K562 (cell line): Measurements from ENCODE around the gene KANK4. TPM values are rescaled to one million over a fixed set of nuclear protein-coding genes. Genes with fewer than 3 reads are reported as not detected.

Experiments used
- ATAC-seq: fragments of 200-7000 bp; cut with Tn5 transposase; 3 replicates; pipeline ENCODE4 v1.9.1; 2020; ENCODE audit warnings: moderate library complexity
- BruUV-seq: library from RNA; stranded (reverse); fragments of 400-500 nt; replicated peaks from 2 replicates; lab custom pipeline; 2021; lab: Mats Ljungman, UMichigan
- CTCF ChIA-PET: fragments of 300-600 bp; formaldehyde crosslinking; extraction: SDS; loops from one replicate; lab custom pipeline; 2021; ENCODE audit warnings: low intra/inter-chr PET ratio; lab: Yijun Ruan, JAX
- POLR2A ChIA-PET: fragments of 300-600, 350-650 bp; sonication (Branson Sonifier 250); formaldehyde crosslinking; extraction: SDS; loops from one replicate; lab custom pipeline; 2021; ENCODE audit warnings: antibody characterized with exemption, inconsistent platforms; lab: Yijun Ruan, JAX
- DNase-seq, 4 experiments: peaks; one replicate each; pipeline versions ENCODE4 v3.0.0 to v3.0.0-alpha.2; 2011 to 2018; ENCODE audit warnings: low spot score in 3 of 4, mixed read lengths in 3 of 4; ENCODE audit errors: extremely low read depth in 1 of 4
- FAIRE-seq: peaks from 2 replicates; lab custom pipeline; 2011; peaks lifted over from hg19 to GRCh38; lab: Jason Lieb, UNC
- H2AFZ ChIP-seq: 2 replicates; pipeline ENCODE4 v1.6.0; 2011; ENCODE audit warnings: low read depth, low read length, control low read depth, inconsistent platforms
- H3K27ac ChIP-seq: fragments of 200-600 bp; 3 replicates; pipeline ENCODE4 v1.8.0; 2011; ENCODE audit warnings: low read depth, mild to moderate bottlenecking, control low read depth, inconsistent platforms, low read length, moderate library complexity, mixed read lengths; ENCODE audit errors: extremely low read depth
- H3K27me3 ChIP-seq, 2 experiments: fragments of 300-600 bp in 1 of 2; 2 replicates in 1 of 2; 3 replicates in 1 of 2; pipeline versions ENCODE4 v1.6.0 to v1.8.0; 2011; ENCODE audit warnings: inconsistent platforms in 2 of 2, low read length in 2 of 2, mild to moderate bottlenecking in 1 of 2, mixed read lengths in 1 of 2, moderate library complexity in 1 of 2; ENCODE audit not compliant: control insufficient read depth in 2 of 2, insufficient read depth in 2 of 2
- H3K36me3 ChIP-seq: fragments of 300-600 bp; 3 replicates; pipeline ENCODE4 v1.8.0; 2011; ENCODE audit warnings: mild to moderate bottlenecking, low read length, inconsistent platforms; ENCODE audit not compliant: control insufficient read depth, insufficient read depth
- H3K4me1 ChIP-seq, 2 experiments: fragments of 200-600 bp in 1 of 2; replicated peaks in 1 of 2; 2 replicates in 1 of 2; 3 replicates in 1 of 2; pipeline versions ENCODE4 v1.5.1 to v1.8.0; 2011; ENCODE audit warnings: inconsistent platforms in 2 of 2, low read length in 2 of 2, mild to moderate bottlenecking in 1 of 2, mixed read lengths in 1 of 2, moderate library complexity in 1 of 2; ENCODE audit not compliant: control insufficient read depth in 2 of 2, insufficient read depth in 2 of 2
- H3K4me2 ChIP-seq: 2 replicates; pipeline ENCODE4 v1.6.1; 2011; ENCODE audit warnings: low read length, control low read depth, inconsistent platforms, mixed read lengths; ENCODE audit not compliant: insufficient read depth
- H3K4me3 ChIP-seq: fragments of 200-600 bp; sonication (generic), shearing (Covaris generic); 2 replicates; pipeline ENCODE4 v1.5.1; 2016; ENCODE audit warnings: control low read depth, inconsistent platforms
- H3K79me2 ChIP-seq: fragments of 200-600 bp; 3 replicates; pipeline ENCODE4 v1.8.0; 2011; ENCODE audit warnings: low read length, inconsistent platforms; ENCODE audit not compliant: control insufficient read depth, insufficient read depth
- H3K9ac ChIP-seq, 2 experiments: 2 replicates each; pipeline versions ENCODE4 v1.6.0 to v1.6.1; 2011; ENCODE audit warnings: low read depth in 2 of 2, low read length in 2 of 2, control low read depth in 1 of 2, inconsistent platforms in 1 of 2, mild to moderate bottlenecking in 1 of 2, mixed read lengths in 1 of 2; ENCODE audit not compliant: insufficient read depth in 1 of 2
- H3K9me1 ChIP-seq: one replicate; pipeline ENCODE4 v1.6.0; 2011; ENCODE audit warnings: inconsistent platforms, mild to moderate bottlenecking, low read length, moderate library complexity; ENCODE audit not compliant: control insufficient read depth, insufficient read depth
- H3K9me3 ChIP-seq: replicated peaks from 2 replicates; pipeline ENCODE4 v1.5.1; 2011; ENCODE audit warnings: low read depth, low read length, inconsistent platforms; ENCODE audit not compliant: control insufficient read depth, insufficient read depth
- H4K20me1 ChIP-seq: replicated peaks from 2 replicates; pipeline ENCODE4 v1.6.1; 2011; ENCODE audit warnings: low read length, inconsistent platforms, mixed read lengths; ENCODE audit not compliant: control insufficient read depth, insufficient read depth
- HNRNPLL ChIP-seq: fragments of 200-400 bp; formaldehyde crosslinking; IDR thresholded peaks from 2 replicates; pipeline ENCODE4 v1.6.1; 2017; ENCODE audit warnings: low read length, low read depth, mild to moderate bottlenecking; ENCODE audit not compliant: poor library complexity, severe bottlenecking
- MEIS2 ChIP-seq: fragments of 450-650 bp; IDR thresholded peaks from 2 replicates; pipeline ENCODE4 v1.6.1; 2014; ENCODE audit warnings: mild to moderate bottlenecking; ENCODE audit not compliant: partially characterized antibody
- SMARCB1 ChIP-seq: IDR thresholded peaks from 2 replicates; pipeline ENCODE4 v1.6.1; 2011; ENCODE audit warnings: improper control_type of control experiment, low read depth; ENCODE audit not compliant: insufficient read length
- ZNF354B ChIP-seq: fragments of 250-450 bp; sonication (Bioruptor Pico); IDR thresholded peaks from 2 replicates; pipeline ENCODE4 v1.4.0; 2020
- WGBS: fragments of 100-300 bp; shearing (Covaris generic); methylation state at CpG from one replicate; pipeline ENCODE4 v1.1.6; 2016; ENCODE audit warnings: low coverage, mixed read lengths; ENCODE audit not compliant: insufficient coverage; ENCODE audit errors: missing lambda C conversion rate; 5-methylcytosine and 5-hydroxymethylcytosine counted together
- in situ Hi-C: fragments of 300-500 bp; cut with MboI; formaldehyde crosslinking; loops from 4 replicates; pipeline ENCODE4 v1.15.0; 2018; ENCODE audit warnings: inconsistent platforms, mixed read lengths
- intact Hi-C: fragments of 100-400 bp; cut with micrococcal nuclease; formaldehyde crosslinking; loops from 2 replicates; pipeline ENCODE4 v1.14.2; 2022
- polyA plus RNA-seq, 8 experiments: library from polyadenylated mRNA; depleted of rRNA in 4 of 8; stranded (reverse) in 5 of 8; unstranded in 3 of 8; fragments of >200 nt; fragmentation: Nextera tagmentation in 2 of 8; fragmentation: Illumina TruSeq in 1 of 8; extraction: Ambion mirVana in 2 of 8; extraction: Trizol in 1 of 8; gene quantifications; 2 replicates each; pipeline versions ENCODE4 v1.2.1 to v1.2.3, GENCODE V29; 2011 to 2014; ENCODE audit warnings: inconsistent platforms in 1 of 8, missing spikeins in 1 of 8
- total RNA-seq, 7 experiments: library from RNA; depleted of rRNA in 6 of 7; stranded (reverse); fragments of >200 nt in 6 of 7; fragmentation: Illumina TruSeq in 2 of 7; extraction: Trizol in 2 of 7; gene quantifications; 2 replicates each; pipeline versions ENCODE4 v1.2.1 to v1.2.3, GENCODE V29; 2011 to 2021; ENCODE audit warnings: low replicate concordance in 1 of 7
- TF ChIP-seq, protein P1 (sequence below): fragments of 200-600 bp; sonication (generic); IDR thresholded peaks from one replicate; pipeline ENCODE4 v1.6.1; 2012; ENCODE audit warnings: mild to moderate bottlenecking, low read depth, low read length, inconsistent platforms
- TF ChIP-seq, protein P2 (sequence below), 2 experiments: IDR thresholded peaks in 1 of 2; conservative IDR thresholded peaks in 1 of 2; 2 replicates each; pipeline ENCODE4 v1.6.1; 2016; ENCODE audit warnings: low read depth in 2 of 2, mild to moderate bottlenecking in 1 of 2, missing compliant biosample characterization in 1 of 2, missing genetic modification characterization in 1 of 2, moderate library complexity in 1 of 2

The KANK4 gene
- total and polyA plus RNA-seq, 9 of the 15 experiments (the other 6 are each of a cell fraction or from before 2014, with no cell fraction given): not detected

DNA sequence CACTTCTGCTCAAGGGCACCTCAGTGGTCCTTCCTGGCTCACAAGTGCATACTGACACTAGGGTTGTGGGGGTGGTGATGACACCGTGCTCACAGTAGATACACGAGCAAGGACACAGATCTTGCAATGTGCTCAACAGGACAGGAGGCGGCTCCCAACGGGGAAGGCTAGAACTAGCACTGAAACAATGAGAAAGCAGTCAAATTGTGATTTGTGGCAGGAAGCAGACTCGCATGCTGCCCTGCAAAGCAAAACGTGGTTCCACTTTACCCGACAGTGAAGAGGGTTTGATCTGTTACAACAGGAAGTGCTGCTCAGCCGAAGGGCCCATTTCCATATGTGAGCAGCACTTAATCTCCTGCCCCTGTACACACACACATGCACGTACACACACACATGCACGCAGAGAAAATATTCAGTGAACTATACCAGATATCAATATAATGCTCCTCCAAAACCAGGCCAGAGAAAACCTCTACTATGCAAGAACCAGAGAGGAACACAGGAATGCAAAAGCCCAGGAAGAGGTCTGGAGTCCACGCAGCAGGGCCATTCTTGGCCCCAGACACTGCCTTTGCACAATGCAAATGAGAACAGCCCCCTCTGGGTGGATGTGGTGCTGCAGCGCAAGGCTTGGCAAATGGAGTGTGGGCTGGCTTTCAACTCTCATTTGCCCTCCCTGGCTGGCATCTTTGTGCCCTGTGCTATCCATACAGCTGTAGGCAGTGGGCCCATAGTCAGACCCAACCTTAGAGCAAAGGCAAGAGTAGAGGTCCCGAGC is 47.1 kb downstream of the KANK4 start:
- Histone ChIP-seq H4K20me1 (0 out of 2 replicates have a peak, but pooled peaks cover 4% of the 10 kb centered on the region), H2AFZ (no peak overlapping the region), H3K9me3 (no peaks in the 10 kb centered on the region), H3K36me3 (no peaks in the 10 kb centered on the region), H3K9ac (no peak overlapping the region), H3K4me2 (no peak overlapping the region), H3K4me1 (no peaks in the 10 kb centered on the region), H3K27me3 (peaks cover 0 to 47% of the 10 kb centered on the region in 2 experiments; a peak in 2 of 5 replicates), H3K27ac (no peak overlapping the region), H3K9me1 (no peaks in the 10 kb centered on the region), H3K4me3 (no peak overlapping the region), H3K79me2 (no peaks in the 10 kb centered on the region)
- no peak for FAIRE-seq
- ATAC-seq: peak; percentile 73
- peak in 1 of 4 experiments; percentile 9 for DNase-seq
- POLR2A ChIA-PET: interaction anchor here (0.5 to 2.3 kb wide), 2 partner anchors 11 to 371 kb away, joined by 3 to 8 read pairs; no protein-coding TSS in a partner anchor
- WGBS: 2% methylated on average over 13 of the region's 13 CpGs
- intact Hi-C loops (no loop called here), in situ Hi-C loops (no loop called here)
- CTCF ChIA-PET: no interaction called here
- no TSS peak for BruUV-seq
- no peak for TF ChIP-seq HNRNPLL
- TF ChIP-seq SMARCB1: no peak
- no peak for TF ChIP-seq ZNF354B
- TF ChIP-seq, protein P1, sequence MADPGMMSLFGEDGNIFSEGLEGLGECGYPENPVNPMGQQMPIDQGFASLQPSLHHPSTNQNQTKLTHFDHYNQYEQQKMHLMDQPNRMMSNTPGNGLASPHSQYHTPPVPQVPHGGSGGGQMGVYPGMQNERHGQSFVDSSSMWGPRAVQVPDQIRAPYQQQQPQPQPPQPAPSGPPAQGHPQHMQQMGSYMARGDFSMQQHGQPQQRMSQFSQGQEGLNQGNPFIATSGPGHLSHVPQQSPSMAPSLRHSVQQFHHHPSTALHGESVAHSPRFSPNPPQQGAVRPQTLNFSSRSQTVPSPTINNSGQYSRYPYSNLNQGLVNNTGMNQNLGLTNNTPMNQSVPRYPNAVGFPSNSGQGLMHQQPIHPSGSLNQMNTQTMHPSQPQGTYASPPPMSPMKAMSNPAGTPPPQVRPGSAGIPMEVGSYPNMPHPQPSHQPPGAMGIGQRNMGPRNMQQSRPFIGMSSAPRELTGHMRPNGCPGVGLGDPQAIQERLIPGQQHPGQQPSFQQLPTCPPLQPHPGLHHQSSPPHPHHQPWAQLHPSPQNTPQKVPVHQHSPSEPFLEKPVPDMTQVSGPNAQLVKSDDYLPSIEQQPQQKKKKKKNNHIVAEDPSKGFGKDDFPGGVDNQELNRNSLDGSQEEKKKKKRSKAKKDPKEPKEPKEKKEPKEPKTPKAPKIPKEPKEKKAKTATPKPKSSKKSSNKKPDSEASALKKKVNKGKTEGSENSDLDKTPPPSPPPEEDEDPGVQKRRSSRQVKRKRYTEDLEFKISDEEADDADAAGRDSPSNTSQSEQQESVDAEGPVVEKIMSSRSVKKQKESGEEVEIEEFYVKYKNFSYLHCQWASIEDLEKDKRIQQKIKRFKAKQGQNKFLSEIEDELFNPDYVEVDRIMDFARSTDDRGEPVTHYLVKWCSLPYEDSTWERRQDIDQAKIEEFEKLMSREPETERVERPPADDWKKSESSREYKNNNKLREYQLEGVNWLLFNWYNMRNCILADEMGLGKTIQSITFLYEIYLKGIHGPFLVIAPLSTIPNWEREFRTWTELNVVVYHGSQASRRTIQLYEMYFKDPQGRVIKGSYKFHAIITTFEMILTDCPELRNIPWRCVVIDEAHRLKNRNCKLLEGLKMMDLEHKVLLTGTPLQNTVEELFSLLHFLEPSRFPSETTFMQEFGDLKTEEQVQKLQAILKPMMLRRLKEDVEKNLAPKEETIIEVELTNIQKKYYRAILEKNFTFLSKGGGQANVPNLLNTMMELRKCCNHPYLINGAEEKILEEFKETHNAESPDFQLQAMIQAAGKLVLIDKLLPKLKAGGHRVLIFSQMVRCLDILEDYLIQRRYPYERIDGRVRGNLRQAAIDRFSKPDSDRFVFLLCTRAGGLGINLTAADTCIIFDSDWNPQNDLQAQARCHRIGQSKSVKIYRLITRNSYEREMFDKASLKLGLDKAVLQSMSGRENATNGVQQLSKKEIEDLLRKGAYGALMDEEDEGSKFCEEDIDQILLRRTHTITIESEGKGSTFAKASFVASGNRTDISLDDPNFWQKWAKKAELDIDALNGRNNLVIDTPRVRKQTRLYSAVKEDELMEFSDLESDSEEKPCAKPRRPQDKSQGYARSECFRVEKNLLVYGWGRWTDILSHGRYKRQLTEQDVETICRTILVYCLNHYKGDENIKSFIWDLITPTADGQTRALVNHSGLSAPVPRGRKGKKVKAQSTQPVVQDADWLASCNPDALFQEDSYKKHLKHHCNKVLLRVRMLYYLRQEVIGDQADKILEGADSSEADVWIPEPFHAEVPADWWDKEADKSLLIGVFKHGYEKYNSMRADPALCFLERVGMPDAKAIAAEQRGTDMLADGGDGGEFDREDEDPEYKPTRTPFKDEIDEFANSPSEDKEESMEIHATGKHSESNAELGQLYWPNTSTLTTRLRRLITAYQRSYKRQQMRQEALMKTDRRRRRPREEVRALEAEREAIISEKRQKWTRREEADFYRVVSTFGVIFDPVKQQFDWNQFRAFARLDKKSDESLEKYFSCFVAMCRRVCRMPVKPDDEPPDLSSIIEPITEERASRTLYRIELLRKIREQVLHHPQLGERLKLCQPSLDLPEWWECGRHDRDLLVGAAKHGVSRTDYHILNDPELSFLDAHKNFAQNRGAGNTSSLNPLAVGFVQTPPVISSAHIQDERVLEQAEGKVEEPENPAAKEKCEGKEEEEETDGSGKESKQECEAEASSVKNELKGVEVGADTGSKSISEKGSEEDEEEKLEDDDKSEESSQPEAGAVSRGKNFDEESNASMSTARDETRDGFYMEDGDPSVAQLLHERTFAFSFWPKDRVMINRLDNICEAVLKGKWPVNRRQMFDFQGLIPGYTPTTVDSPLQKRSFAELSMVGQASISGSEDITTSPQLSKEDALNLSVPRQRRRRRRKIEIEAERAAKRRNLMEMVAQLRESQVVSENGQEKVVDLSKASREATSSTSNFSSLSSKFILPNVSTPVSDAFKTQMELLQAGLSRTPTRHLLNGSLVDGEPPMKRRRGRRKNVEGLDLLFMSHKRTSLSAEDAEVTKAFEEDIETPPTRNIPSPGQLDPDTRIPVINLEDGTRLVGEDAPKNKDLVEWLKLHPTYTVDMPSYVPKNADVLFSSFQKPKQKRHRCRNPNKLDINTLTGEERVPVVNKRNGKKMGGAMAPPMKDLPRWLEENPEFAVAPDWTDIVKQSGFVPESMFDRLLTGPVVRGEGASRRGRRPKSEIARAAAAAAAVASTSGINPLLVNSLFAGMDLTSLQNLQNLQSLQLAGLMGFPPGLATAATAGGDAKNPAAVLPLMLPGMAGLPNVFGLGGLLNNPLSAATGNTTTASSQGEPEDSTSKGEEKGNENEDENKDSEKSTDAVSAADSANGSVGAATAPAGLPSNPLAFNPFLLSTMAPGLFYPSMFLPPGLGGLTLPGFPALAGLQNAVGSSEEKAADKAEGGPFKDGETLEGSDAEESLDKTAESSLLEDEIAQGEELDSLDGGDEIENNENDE: no peak
- TF ChIP-seq MEIS2: peak; percentile 48
- TF ChIP-seq, protein P2, sequence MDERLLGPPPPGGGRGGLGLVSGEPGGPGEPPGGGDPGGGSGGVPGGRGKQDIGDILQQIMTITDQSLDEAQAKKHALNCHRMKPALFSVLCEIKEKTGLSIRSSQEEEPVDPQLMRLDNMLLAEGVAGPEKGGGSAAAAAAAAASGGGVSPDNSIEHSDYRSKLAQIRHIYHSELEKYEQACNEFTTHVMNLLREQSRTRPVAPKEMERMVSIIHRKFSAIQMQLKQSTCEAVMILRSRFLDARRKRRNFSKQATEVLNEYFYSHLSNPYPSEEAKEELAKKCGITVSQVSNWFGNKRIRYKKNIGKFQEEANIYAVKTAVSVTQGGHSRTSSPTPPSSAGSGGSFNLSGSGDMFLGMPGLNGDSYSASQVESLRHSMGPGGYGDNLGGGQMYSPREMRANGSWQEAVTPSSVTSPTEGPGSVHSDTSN (CRISPR knock-in tag; IDR thresholded peaks at IDR 0.05; ENCODE audit: low read depth): no peak
- TF ChIP-seq, protein P2 (tag; conservative IDR thresholded peaks at IDR 0.05; ENCODE audit: low read depth): peak; percentile 57; the same call in 1 of the 2 replicates
